Stimulated activated CD8-positive, alpha-beta memory T cell treated with anti-CD3 and anti-CD28 coated beads, Interleukin-15, amount 100 ng/mL, for 24 hours (primary cell): Measurements from ENCODE around the gene HAUS7.

ENCODE experiments used
- DNase-seq: peaks from one replicate; pipeline ENCODE4 v3.0.0-alpha.2; 2020; ENCODE audit warnings: low read depth

HAUS7 gene

GRCh38 chrX:153499341-153499740 is 29.0 kb upstream of the HAUS7 start:
- DNase-seq: no peak

GRCh38 chrX:153498453-153498852 is 28.1 kb upstream of the HAUS7 start:
- DNase-seq: no peak

- DNase-seq: no peak
These were observed 26.2 kb upstream of the HAUS7 start for GRCh38 chrX:153496590-153496959.

GRCh38 chrX:153495903-153496589 is 25.7 kb upstream of the HAUS7 start:
- DNase-seq: no peak

GRCh38 chrX:153495362-153495751 is 25.0 kb upstream of the HAUS7 start:
- DNase-seq: no peak

- no peak for DNase-seq
These were observed 24.4 kb upstream of the HAUS7 start, which contains the start of gene BGN for GRCh38 chrX:153494541-153495361. Gene BGN, plus strand, starts transcription at chrX:153494980. Its CDS starts 9,652 bp downstream, at chrX:153504632.

- no peak for DNase-seq
These were observed 23.7 kb upstream of the HAUS7 start for GRCh38 chrX:153494061-153494460.

GRCh38 chrX:153493085-153493484 is 22.7 kb upstream of the HAUS7 start:
- DNase-seq: no peak

GRCh38 chrX:153492543-153492942 is 22.2 kb upstream of the HAUS7 start:
- DNase-seq: no peak

- DNase-seq: no peak
These were observed 21.5 kb upstream of the HAUS7 start for GRCh38 chrX:153491918-153492317.

GRCh38 chrX:153491351-153491914 is 21.1 kb upstream of the HAUS7 start:
- no peak for DNase-seq

GRCh38 chrX:153490217-153490930 is 20.0 kb upstream of the HAUS7 start:
- no peak for DNase-seq

- DNase-seq: no peak
These were observed 18.0 kb upstream of the HAUS7 start for GRCh38 chrX:153488231-153488914.

- no peak for DNase-seq
These were observed 17.3 kb upstream of the HAUS7 start for GRCh38 chrX:153487590-153488071.

GRCh38 chrX:153486171-153486570 is 15.8 kb upstream of the HAUS7 start:
- no peak for DNase-seq

- no peak for DNase-seq
These were observed 15.2 kb upstream of the HAUS7 start for GRCh38 chrX:153485396-153486080.

- DNase-seq: no peak
These were observed 12.1 kb upstream of the HAUS7 start for GRCh38 chrX:153482376-153483015.

GRCh38 chrX:153481043-153481442 is 10.7 kb upstream of the HAUS7 start:
- DNase-seq: no peak

GRCh38 chrX:153478746-153479145 is 8.4 kb upstream of the HAUS7 start:
- no peak for DNase-seq

- no peak for DNase-seq
These were observed 7.5 kb upstream of the HAUS7 start for GRCh38 chrX:153477901-153478300.
